GM13977 (cell line): ENCODE data around the gene BRI3BP.
"Not testable (repeated sequence)": the region's sequence is repeated elsewhere in the genome, so short reads cannot be mapped to it uniquely, and the experiment has no call there.

Source experiments
- DNase-seq: peaks from one replicate; pipeline ENCODE4 v3.0.0; 2012; ENCODE audit warnings: low spot score
- CTCF ChIP-seq: IDR thresholded peaks from 2 replicates; pipeline ENCODE4 v1.5.1; 2012; ENCODE audit warnings: mild to moderate bottlenecking, control low read depth; ENCODE audit not compliant: insufficient read depth; ENCODE audit errors: extremely low read depth, missing control alignments
- in situ Hi-C: fragments of 300-500 bp; cut with MboI; formaldehyde crosslinking; loops from one replicate; pipeline ENCODE4 v1.12.0; 2022; ENCODE audit warnings: low sequenced_read_pairs, low pct_unique_long_range_greater_than_20kb, mixed read lengths, inconsistent platforms; ENCODE audit not compliant: unreplicated experiment

Gene BRI3BP

DNA sequence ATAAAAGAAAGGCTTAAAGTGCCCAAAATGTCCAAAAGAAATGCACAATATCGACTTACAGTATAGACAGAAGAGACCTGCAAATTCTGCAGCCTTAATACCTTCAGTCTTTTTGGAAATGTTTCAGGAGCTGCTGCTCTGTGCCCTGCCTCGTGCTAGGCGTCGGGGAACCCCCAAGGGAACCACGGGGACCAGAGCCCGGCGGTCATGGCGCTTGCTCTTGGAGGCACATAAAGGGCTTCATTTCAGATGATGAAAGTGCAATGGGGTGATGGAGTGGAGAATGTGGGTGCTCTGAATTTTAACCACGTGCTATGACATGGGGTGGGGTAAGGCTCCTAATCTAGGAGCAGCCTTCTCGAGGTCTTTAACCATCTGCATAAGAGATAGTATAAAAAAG is 57.0 kb downstream of the BRI3BP start:
- in situ Hi-C loops = no loop called here
- no peak for TF ChIP-seq CTCF
- no peak for DNase-seq

GRCh38 chr12:125050868-125051267 is 57.4 kb downstream of the BRI3BP start:
- no peak for DNase-seq
- TF ChIP-seq CTCF = no peak
- in situ Hi-C loops = no loop called here

DNA sequence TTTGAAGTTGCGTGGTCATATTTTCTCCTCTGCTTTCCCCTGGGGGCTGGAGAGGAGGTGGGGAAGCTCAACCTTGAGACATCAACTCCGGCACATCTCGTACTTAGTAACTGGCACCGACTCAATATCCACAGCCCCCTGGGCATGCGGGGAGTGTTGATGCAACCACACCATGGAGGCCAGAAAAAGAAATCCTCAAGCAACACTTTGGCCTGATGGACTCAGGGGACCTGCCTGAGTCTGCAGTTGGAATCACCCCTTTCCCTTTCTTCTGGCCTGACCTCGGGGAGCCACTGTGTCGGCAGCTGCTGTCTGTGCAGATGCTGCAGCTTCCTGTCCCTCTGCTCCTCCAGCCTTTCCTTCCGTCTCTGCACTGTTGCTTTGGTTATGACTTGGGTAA is 60.4 kb downstream of the BRI3BP start:
- in situ Hi-C loops = no loop called here
- no peak for TF ChIP-seq CTCF
- DNase-seq = no peak

- no peak for TF ChIP-seq CTCF
- no peak for DNase-seq
- in situ Hi-C loops = no loop called here
Observed at GRCh38 chr12:125055591-125055990, 62.1 kb downstream of the BRI3BP start.

DNA sequence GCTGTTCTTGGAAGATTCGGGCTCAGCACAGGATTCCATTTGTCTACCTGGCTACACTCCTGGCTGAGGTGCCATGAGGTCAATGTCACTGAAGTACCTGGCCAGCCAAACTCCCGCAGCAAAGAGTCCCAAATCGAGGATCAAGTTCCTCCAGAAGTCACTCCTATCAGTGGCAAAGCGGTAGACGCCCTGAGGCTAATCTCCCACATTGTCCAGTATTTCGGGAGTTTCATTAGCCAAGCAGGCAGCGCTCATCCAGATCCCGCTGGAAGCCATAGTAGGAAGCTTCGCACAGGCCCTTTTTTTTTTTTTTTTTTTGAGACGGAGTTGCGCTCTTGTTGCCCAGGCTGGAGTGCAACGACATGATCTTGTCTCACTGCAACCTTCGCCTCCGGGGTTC is 62.9 kb downstream of the BRI3BP start:
- DNase-seq = no peak
- in situ Hi-C loops = no loop called here
- no peak for TF ChIP-seq CTCF

GRCh38 chr12:125057708-125058107 is 64.3 kb downstream of the BRI3BP start:
- in situ Hi-C loops = no loop called here
- no peak for TF ChIP-seq CTCF
- no peak for DNase-seq

DNA sequence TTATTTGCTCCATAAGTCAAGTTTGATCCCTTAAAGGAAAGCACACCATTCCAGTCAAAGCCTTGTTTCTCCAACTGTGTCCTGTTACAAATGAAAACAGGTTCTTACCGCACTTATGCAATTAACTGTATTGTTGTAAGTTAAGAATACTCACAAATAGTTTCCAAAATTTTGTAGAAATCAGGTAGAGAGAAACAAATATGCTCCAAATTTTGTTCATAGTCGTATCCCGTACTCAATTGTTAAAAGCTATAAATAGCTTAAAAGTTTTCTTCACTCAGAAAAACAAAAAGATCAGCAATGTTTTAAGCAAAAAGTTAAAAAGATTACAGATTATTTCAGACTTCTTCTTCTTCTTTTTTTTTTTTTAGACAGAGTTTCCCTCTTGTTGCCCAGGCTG is 67.8 kb downstream of the BRI3BP start:
- in situ Hi-C loops = no loop called here
- TF ChIP-seq CTCF = no peak
- no peak for DNase-seq

- in situ Hi-C loops, DNase-seq: not testable (repeated sequence)
Observed at GRCh38 chr12:125063522-125063921, 70.1 kb downstream of the BRI3BP start.
